ENCODE measurements around the gene MAP1LC3A.
"Not testable (repeated sequence)": the region's sequence is repeated elsewhere in the genome, so short reads cannot be mapped to it uniquely, and the experiment has no call there.

MAP1LC3A gene

DNA sequence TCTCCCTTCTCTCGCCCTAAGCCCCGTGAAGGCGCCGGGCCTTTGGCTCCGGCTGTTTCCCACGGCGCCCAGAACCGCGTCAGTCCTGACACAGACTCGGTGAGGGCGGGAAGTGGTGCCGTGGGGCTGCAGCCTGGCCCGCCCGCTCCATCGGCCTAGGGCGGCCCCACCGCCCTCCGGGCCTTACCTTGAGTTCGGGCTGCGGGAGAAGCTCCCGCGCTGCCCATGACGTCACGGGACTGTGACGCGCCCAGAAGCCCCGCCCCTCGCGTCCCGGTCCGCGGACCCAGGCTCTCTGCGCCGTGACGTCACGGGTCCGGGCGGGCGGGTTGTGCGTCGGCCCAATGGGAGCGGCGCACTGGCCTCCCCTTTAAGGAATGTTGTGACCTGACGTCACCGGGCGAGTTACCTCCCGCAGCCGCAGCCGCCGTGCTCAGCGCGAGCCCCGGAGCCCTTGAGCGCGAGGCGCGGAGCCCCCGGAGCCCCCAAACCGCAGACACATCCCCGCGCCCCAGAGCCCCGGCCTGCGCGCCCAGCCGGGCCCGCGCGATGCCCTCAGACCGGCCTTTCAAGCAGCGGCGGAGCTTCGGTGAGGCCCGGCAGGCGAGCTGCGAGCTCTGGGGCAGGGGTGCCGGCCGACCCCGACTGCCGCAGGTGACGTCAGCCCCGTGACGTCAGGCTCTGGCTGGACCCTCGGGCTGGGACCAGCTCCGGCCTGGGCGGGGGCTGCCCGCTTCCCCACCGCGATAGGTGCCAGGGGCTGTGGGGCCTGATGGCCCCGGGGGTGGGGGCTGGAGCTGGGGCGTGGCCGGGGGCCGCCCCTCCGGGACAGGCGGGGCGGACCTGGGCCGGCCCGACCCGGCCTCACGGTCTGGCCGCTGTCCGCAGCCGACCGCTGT lies at the start of gene MAP1LC3A:
MAP1LC3A (plus strand) TSS at position 399 of the 899 bp plus-strand sequence; CDS start at position 550, 151 bp downstream.
- peak; percentile 92 for DNase-seq

- DNase-seq = no peak
Observed at GRCh38 chr20:34510575-34510974, 47.9 kb upstream of the MAP1LC3A start.

GRCh38 chr20:34511891-34512265 lies 46.6 kb upstream of the MAP1LC3A start:
- DNase-seq = no peak

GRCh38 chr20:34512266-34512954 lies 46.1 kb upstream of the MAP1LC3A start:
- DNase-seq = no peak

DNA sequence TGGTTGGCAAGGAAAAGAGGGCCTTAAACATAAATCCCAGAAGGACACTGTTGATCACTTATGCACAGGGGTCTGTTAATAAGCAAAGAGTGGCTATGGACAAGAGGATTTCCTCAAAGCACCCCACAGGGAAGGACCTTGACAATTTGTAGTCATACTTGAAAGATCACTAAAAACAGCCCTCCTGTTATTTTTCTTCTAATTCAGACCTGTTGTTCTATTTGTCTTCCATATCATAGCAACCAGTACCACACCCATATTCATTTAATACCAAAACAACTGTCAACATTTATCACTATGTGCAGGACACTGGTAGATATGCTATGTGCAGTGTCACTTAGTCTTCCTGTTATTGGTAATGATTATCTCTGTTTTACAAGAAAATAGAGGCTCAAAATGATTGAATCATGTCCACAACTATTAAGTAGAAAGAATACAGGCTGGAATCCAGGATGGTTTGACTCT lies 45.5 kb upstream of the MAP1LC3A start:
- DNase-seq = no peak

DNA sequence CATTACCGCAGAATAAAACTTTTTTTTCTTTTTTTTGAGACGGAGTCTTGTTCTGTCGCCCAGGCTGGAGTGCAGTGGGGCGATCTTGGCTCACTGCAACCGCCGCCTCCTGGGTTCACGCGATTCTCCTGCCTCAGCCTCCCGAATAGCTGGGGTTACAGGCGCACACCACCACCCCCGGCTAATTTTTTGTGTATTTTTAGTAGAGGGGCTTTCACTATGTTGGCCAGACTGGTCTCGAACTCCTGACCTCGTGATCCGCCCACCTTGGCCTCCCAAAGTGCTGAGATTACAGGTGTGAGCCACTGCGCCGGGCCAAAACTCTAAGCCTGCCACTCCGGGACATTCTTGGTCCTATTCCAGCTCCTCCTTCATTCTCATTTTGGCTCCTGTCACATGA lies 44.5 kb upstream of the MAP1LC3A start:
- not testable (repeated sequence) for DNase-seq

GRCh38 chr20:34514897-34515483 lies 43.5 kb upstream of the MAP1LC3A start:
- no peak for DNase-seq

- DNase-seq = peak; percentile 79
Observed at GRCh38 chr20:34515484-34516246, 42.9 kb upstream of the MAP1LC3A start.

DNA sequence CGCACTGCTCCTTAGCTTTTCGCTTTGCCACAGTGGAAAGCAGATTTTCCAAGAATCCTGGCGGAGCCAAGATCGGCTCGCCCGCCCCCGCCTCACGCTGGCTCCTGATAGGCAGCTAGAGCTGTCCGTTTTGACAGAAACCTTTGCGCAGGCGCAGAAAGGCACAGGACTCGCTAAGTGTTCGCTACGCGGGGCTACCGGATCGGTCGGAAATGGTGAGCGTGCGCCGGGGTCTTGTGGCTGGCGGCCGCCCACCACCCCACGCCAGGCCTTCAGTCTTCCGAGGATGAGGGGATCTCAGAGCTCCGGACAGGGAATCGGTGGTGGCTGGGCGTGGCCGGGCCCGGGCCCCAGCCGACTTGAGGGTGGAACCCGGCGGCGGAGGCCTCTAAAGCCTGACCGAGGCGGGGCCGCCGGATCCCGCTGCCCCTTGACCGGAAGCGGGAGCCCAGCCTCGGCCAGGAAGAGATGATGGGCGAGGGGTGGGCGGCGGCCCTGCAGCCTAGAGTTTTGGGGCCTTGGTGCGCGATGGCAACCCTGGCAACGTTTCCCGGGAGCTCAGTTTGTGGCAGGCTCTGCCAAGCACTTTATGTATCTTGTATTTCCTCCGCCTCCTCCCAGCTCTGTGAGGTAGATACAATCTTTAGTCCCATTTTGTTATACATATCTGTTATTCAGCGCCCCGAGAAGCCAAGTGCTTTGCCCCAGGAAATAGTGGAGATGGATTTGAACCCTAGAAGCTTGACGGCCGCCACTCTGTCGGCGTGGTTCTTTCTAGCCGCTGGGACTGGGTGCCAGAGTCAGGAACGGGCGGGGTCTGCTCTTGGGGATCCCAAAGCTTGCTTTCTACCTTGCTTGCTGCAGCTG lies 42.0 kb upstream of the MAP1LC3A start, which contains the start of gene DYNLRB1:
DYNLRB1 (plus strand) TSS at position 176 of the 867 bp plus-strand sequence; CDS start at position 213, 37 bp downstream.
- peak; percentile 98 for DNase-seq

- DNase-seq = no peak
Observed at GRCh38 chr20:34517114-34517505, 41.4 kb upstream of the MAP1LC3A start.

DNA sequence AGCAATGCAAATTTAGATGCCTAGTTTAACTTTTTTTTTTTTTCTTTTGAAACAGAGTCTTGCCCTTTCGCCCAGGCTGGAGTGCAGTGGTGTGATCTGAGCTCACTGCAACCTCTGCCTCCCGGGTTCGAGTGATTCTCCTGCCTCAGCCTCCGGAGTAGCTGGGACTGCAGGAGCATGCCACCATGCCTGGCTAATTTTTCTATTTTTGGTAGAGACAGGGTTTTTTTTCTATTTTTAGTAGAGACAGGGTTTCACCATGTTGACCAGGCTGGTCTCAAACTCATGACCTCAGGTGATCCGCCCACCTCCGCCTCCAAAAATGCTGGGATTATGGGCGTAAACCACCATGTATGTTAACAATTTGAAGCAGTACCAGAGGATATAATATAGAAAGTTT lies 39.7 kb upstream of the MAP1LC3A start:
- DNase-seq = not testable (repeated sequence)

GRCh38 chr20:34519841-34520240 lies 38.7 kb upstream of the MAP1LC3A start:
- not testable (repeated sequence) for DNase-seq

DNA sequence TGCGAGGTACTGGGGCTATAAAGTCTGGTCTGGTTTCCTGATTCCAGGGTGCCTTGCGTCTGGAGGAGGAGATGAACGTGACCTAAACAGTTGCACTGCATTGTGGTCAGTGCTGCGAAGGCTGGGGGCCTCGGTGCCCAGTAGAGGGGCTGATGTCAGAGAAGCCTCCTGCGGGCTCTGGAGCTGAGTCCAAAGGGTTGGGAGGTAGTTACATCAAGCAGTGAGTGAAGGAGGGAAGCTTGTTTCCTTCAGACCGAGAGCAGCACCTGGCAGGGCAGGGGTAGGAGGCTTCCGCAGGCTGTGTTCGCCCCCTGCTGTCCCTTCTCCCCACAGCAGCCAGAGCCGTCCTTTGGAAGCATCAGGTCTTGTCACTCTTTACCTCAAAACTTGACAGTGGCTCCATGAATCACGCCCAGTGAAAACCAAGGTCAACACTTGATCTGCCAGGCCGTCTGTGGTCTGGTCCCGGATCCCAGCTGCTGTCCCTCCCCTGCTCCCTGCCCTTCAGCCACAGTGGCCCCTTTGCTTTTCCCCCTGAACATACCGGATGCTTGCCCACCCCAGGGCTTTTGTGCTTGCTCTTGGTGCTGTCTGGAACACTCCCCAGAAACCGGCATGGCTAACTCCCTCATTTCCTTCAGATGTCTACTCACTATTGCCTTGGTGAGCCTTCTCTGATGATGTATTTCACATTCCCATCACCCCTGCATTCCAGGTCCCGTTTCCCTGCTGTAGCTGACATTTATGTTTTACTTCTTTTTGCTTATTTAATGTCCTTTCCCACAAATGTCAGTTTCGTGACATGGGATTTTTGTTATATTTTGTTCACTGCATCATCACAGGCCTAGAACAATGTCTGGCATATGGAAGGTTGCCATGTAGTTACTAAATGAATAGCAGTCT lies 35.3 kb upstream of the MAP1LC3A start:
- DNase-seq = peak; percentile 66

DNA sequence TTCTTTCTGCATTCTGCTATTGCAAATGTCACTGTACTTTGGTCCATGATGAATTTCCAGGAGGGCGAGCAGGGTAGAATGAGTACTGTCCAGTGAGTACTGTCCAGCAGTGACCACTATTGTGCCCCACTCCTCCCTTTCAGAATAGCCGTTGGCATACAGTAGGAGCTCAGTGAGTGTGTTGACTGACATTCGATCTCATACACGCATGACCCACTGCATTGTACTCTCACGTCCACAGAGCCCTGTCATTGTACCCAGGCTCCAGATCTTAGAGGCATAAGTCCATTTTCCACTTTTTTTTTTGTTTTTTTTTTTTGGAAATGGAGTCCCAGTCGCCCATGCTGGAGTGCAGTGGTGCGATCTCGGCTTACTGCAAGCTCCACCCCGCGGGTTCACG lies 34.1 kb upstream of the MAP1LC3A start:
- DNase-seq = no peak

GRCh38 chr20:34525342-34525708 lies 33.2 kb upstream of the MAP1LC3A start:
- DNase-seq = no peak

- no peak for DNase-seq
Observed at GRCh38 chr20:34525709-34526416, 32.7 kb upstream of the MAP1LC3A start.

DNA sequence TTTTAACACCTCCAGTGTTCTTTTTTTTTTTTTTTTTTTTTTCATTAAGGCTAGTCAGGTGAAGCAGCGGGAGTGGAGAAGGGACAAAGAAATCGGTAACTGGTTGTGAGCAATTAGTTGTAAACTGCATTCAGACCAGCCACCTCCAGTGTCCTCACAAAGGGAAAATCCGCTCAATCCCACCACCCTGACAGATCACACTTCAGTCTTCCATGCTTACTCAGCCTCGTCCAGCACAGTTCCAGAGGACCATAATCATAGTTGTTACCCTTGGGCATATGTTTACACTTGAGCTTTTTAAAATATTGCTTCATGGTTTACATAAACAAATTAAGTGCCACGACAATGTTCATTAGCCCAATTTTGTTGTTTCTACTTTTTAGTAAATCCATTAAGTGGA lies 32.1 kb upstream of the MAP1LC3A start:
- no peak for DNase-seq

- DNase-seq = no peak
Observed at GRCh38 chr20:34527016-34527415, 31.5 kb upstream of the MAP1LC3A start.

- no peak for DNase-seq
Observed at GRCh38 chr20:34528921-34529297, 29.6 kb upstream of the MAP1LC3A start.

GRCh38 chr20:34529742-34530141 lies 28.8 kb upstream of the MAP1LC3A start:
- DNase-seq = no peak
